ENCODE results near the gene HCRTR1.

GRCh38 chr1:31655104-31655503, 37.6 kb downstream of the HCRTR1 start:
- TF ChIP-seq POLR2A (IDR thresholded peaks at IDR 0.05), result no peak
- TF ChIP-seq, protein P1, sequence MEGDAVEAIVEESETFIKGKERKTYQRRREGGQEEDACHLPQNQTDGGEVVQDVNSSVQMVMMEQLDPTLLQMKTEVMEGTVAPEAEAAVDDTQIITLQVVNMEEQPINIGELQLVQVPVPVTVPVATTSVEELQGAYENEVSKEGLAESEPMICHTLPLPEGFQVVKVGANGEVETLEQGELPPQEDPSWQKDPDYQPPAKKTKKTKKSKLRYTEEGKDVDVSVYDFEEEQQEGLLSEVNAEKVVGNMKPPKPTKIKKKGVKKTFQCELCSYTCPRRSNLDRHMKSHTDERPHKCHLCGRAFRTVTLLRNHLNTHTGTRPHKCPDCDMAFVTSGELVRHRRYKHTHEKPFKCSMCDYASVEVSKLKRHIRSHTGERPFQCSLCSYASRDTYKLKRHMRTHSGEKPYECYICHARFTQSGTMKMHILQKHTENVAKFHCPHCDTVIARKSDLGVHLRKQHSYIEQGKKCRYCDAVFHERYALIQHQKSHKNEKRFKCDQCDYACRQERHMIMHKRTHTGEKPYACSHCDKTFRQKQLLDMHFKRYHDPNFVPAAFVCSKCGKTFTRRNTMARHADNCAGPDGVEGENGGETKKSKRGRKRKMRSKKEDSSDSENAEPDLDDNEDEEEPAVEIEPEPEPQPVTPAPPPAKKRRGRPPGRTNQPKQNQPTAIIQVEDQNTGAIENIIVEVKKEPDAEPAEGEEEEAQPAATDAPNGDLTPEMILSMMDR (IDR thresholded peaks at IDR 0.05), result no peak
